Activated naive CD4-positive, alpha-beta T cell treated with anti-CD3 and anti-CD28 coated beads, Interleukin-2, amount 10 ng/mL, durations not matched to agents 7 days and 5 days (primary cell): Measurements from ENCODE around the gene TSPOAP1.

Experiments used
- CTCF ChIA-PET: fragments of 350-600 bp; sonication (Branson Sonifier 250); formaldehyde crosslinking; loops from one replicate; lab custom pipeline; 2021; ENCODE audit warnings: antibody characterized with exemption; lab: Charles Lee
- DNase-seq: peaks from one replicate; pipeline ENCODE4 v3.0.0-alpha.2; 2020
- H3K27ac Mint-ChIP-seq: one replicate; pipeline ENCODE4 v1.8.0; 2021; ENCODE audit warnings: mild to moderate bottlenecking, moderate library complexity, mixed read lengths
- H3K27me3 Mint-ChIP-seq: one replicate; pipeline ENCODE4 v1.8.0; 2021; ENCODE audit warnings: mild to moderate bottlenecking, mixed read lengths
- H3K36me3 Mint-ChIP-seq: one replicate; pipeline ENCODE4 v1.8.0; 2021; ENCODE audit warnings: mixed read lengths
- H3K4me1 Mint-ChIP-seq: one replicate; pipeline ENCODE4 v1.8.0; 2021; ENCODE audit warnings: mixed read lengths
- H3K4me3 Mint-ChIP-seq: one replicate; pipeline ENCODE4 v1.8.0; 2021; ENCODE audit warnings: mild to moderate bottlenecking, moderate library complexity, mixed read lengths
- H3K9me3 Mint-ChIP-seq: one replicate; pipeline ENCODE4 v1.8.0; 2021; ENCODE audit warnings: mixed read lengths

Gene TSPOAP1

GRCh38 chr17:58279736-58280479, 48.7 kb downstream of the TSPOAP1 start:
- no peaks in the 10 kb centered on the region for H3K36me3 Mint-ChIP-seq
- no peak overlapping the region for H3K4me3 Mint-ChIP-seq
- H3K27me3 Mint-ChIP-seq, result peaks cover 80% of the 10 kb centered on the region
- H3K9me3 Mint-ChIP-seq, result no peaks in the 10 kb centered on the region
- peak; percentile 32 for DNase-seq
- CTCF ChIA-PET, result interaction anchor here (0.8 to 0.9 kb wide), 2 partner anchors 138 to 208 kb away, joined by 3 to 4 read pairs; partner anchors contain the start of genes HSF5 and RNF43
- H3K4me1 Mint-ChIP-seq, result peaks cover 6% of the 10 kb centered on the region
- no peak overlapping the region for H3K27ac Mint-ChIP-seq

- Mint-ChIP-seq H3K4me1 (peaks cover 6% of the 10 kb centered on the region), H3K27ac (no peak overlapping the region), H3K4me3 (no peak overlapping the region), H3K9me3 (no peaks in the 10 kb centered on the region), H3K36me3 (no peaks in the 10 kb centered on the region), H3K27me3 (peaks cover 73% of the 10 kb centered on the region)
- DNase-seq, result no peak
- CTCF ChIA-PET, result no interaction called here
Observed at GRCh38 chr17:58279016-58279711, 49.4 kb downstream of the TSPOAP1 start.

GRCh38 chr17:58278661-58279015, 50.0 kb downstream of the TSPOAP1 start:
- Mint-ChIP-seq H3K4me3 (no peak overlapping the region), H3K4me1 (peaks cover 6% of the 10 kb centered on the region), H3K27ac (no peak overlapping the region), H3K27me3 (peaks cover 68% of the 10 kb centered on the region), H3K9me3 (no peaks in the 10 kb centered on the region), H3K36me3 (no peaks in the 10 kb centered on the region)
- CTCF ChIA-PET, result no interaction called here
- no peak for DNase-seq

- Mint-ChIP-seq H3K27me3 (peaks cover 64% of the 10 kb centered on the region), H3K36me3 (no peaks in the 10 kb centered on the region), H3K9me3 (no peaks in the 10 kb centered on the region), H3K4me1 (peaks cover 6% of the 10 kb centered on the region), H3K27ac (no peak overlapping the region), H3K4me3 (no peak overlapping the region)
- no peak for DNase-seq
- CTCF ChIA-PET, result interaction anchor here (0.9 to 1.5 kb wide), 3 partner anchors 14 to 161 kb away, joined by 3 to 4 read pairs (median 3); no protein-coding TSS in a partner anchor
Observed at GRCh38 chr17:58277802-58278595, 50.6 kb downstream of the TSPOAP1 start.

- CTCF ChIA-PET, result interaction anchor here (0.9 to 1.5 kb wide), 4 partner anchors 15 to 162 kb away, joined by 3 to 4 read pairs (median 3); no protein-coding TSS in a partner anchor
- peaks cover 61% of the 10 kb centered on the region for H3K27me3 Mint-ChIP-seq
- no peak for DNase-seq
Observed at GRCh38 chr17:58277107-58277801, 51.3 kb downstream of the TSPOAP1 start.

GRCh38 chr17:58276423-58276822, 52.2 kb downstream of the TSPOAP1 start:
- Mint-ChIP-seq H3K4me3 (no peak overlapping the region), H3K9me3 (no peaks in the 10 kb centered on the region), H3K36me3 (no peaks in the 10 kb centered on the region), H3K27ac (no peak overlapping the region), H3K4me1 (peaks cover 6% of the 10 kb centered on the region), H3K27me3 (peaks cover 58% of the 10 kb centered on the region)
- DNase-seq, result no peak
- CTCF ChIA-PET, result interaction anchor here (1.1 to 1.6 kb wide), 3 partner anchors 16 to 172 kb away, joined by 3 to 6 read pairs (median 4); no protein-coding TSS in a partner anchor

More at GRCh38 chr17:58277107-58277801, 51.3 kb downstream of the TSPOAP1 start:
- Mint-ChIP-seq H3K4me1 (peaks cover 6% of the 10 kb centered on the region), H3K36me3 (no peaks in the 10 kb centered on the region), H3K27ac (no peak overlapping the region), H3K9me3 (no peaks in the 10 kb centered on the region), H3K4me3 (no peak overlapping the region)

GRCh38 chr17:58275417-58275816, 53.2 kb downstream of the TSPOAP1 start:
- Mint-ChIP-seq H3K27me3 (peaks cover 48% of the 10 kb centered on the region), H3K36me3 (no peaks in the 10 kb centered on the region), H3K9me3 (no peaks in the 10 kb centered on the region), H3K4me1 (peaks cover 6% of the 10 kb centered on the region), H3K4me3 (no peak overlapping the region), H3K27ac (no peak overlapping the region)
- DNase-seq, result no peak
- CTCF ChIA-PET, result interaction anchor here (0.6 to 1.8 kb wide), 3 partner anchors 142 to 173 kb away, joined by 3 to 7 read pairs (median 6); partner anchors contain the start of gene RNF43

GRCh38 chr17:58273453-58274104, 55.0 kb downstream of the TSPOAP1 start:
- Mint-ChIP-seq H3K36me3 (no peaks in the 10 kb centered on the region), H3K27ac (no peak overlapping the region), H3K27me3 (peaks cover 35% of the 10 kb centered on the region), H3K4me1 (no peaks in the 10 kb centered on the region), H3K9me3 (no peaks in the 10 kb centered on the region), H3K4me3 (no peak overlapping the region)
- CTCF ChIA-PET, result no interaction called here
- DNase-seq, result no peak

- Mint-ChIP-seq H3K4me1 (no peaks in the 10 kb centered on the region), H3K27ac (no peak overlapping the region), H3K9me3 (no peaks in the 10 kb centered on the region), H3K27me3 (peaks cover 30% of the 10 kb centered on the region), H3K4me3 (no peak overlapping the region), H3K36me3 (no peaks in the 10 kb centered on the region)
- DNase-seq, result no peak
- CTCF ChIA-PET, result no interaction called here
Observed at GRCh38 chr17:58272367-58273280, 56.0 kb downstream of the TSPOAP1 start.

- H3K27me3 Mint-ChIP-seq, result peaks cover 32% of the 10 kb centered on the region
- H3K27ac Mint-ChIP-seq, result no peak overlapping the region
- DNase-seq, result no peak
- H3K4me3 Mint-ChIP-seq, result no peak overlapping the region
- no peaks in the 10 kb centered on the region for H3K4me1 Mint-ChIP-seq
- no peaks in the 10 kb centered on the region for H3K9me3 Mint-ChIP-seq
- no peaks in the 10 kb centered on the region for H3K36me3 Mint-ChIP-seq
- CTCF ChIA-PET, result no interaction called here
Observed at GRCh38 chr17:58271216-58271931, 57.2 kb downstream of the TSPOAP1 start.

- CTCF ChIA-PET, result interaction anchor here (0.6 kb wide), 1 partner anchor 175 kb away, joined by 3 read pairs; no protein-coding TSS in a partner anchor
- Mint-ChIP-seq H3K9me3 (no peaks in the 10 kb centered on the region), H3K27ac (no peak overlapping the region), H3K4me3 (no peak overlapping the region), H3K36me3 (no peaks in the 10 kb centered on the region), H3K4me1 (no peaks in the 10 kb centered on the region), H3K27me3 (peaks cover 35% of the 10 kb centered on the region)
- no peak for DNase-seq
Observed at GRCh38 chr17:58270476-58271215, 57.9 kb downstream of the TSPOAP1 start.
